PC-3 (cell line): Measurements from ENCODE around the gene TMEM271. TPM values are rescaled to one million over a fixed set of nuclear protein-coding genes. Genes with fewer than 3 reads are reported as not detected.

Experiments
- ATAC-seq: fragments of 200-7000 bp; cut with Tn5 transposase; 2 replicates; pipeline ENCODE4 v1.9.1; 2020; ENCODE audit warnings: mild to moderate bottlenecking, moderate library complexity
- BruUV-seq: library from RNA; stranded (reverse); fragments of 400-500 nt; replicated peaks from 2 replicates; lab custom pipeline; 2021; lab: Mats Ljungman, UMichigan
- CTCF ChIA-PET: fragments of 300-600 bp; sonication (Branson Sonifier 250); formaldehyde crosslinking; loops from one replicate; lab custom pipeline; 2022; ENCODE audit warnings: antibody characterized with exemption; lab: Charles Lee
- POLR2A ChIA-PET: fragments of 300-600 bp; sonication (Branson Sonifier 250); formaldehyde crosslinking; loops from one replicate; lab custom pipeline; 2022; ENCODE audit warnings: antibody characterized with exemption; ENCODE audit not compliant: unreplicated experiment; lab: Charles Lee
- DNase-seq: peaks from one replicate; pipeline ENCODE4 v3.0.0-alpha.2; 2015
- H2AFZ ChIP-seq: fragments of 300-600 bp; sonication (generic); 2 replicates; pipeline ENCODE4 v1.6.0; 2016; ENCODE audit warnings: antibody characterized with exemption, low read length
- H3F3A ChIP-seq: fragments of 300-600 bp; sonication (generic); one replicate; pipeline ENCODE4 v1.6.0; 2017; ENCODE audit warnings: antibody characterized with exemption, low read length, control low read depth, mild to moderate bottlenecking; ENCODE audit not compliant: unreplicated experiment
- H3K27ac ChIP-seq: fragments of 300-600 bp; sonication (generic); 2 replicates; pipeline ENCODE4 v1.5.1; 2016; ENCODE audit warnings: mild to moderate bottlenecking, low read length
- H3K27me3 ChIP-seq: fragments of 300-600 bp; sonication (generic); 2 replicates; pipeline ENCODE4 v1.6.1; 2016; ENCODE audit warnings: low read length, mixed read lengths
- H3K36me3 ChIP-seq: fragments of 300-600 bp; sonication (generic); 2 replicates; pipeline ENCODE4 v1.6.1; 2016; ENCODE audit warnings: low read depth, mixed run types, low read length, mixed read lengths
- H3K4me1 ChIP-seq: fragments of 300-600 bp; sonication (generic); 2 replicates; pipeline ENCODE4 v1.5.1; 2016; ENCODE audit warnings: low read length; ENCODE audit not compliant: insufficient read depth
- H3K4me2 ChIP-seq: fragments of 300-600 bp; sonication (generic); 2 replicates; pipeline ENCODE4 v1.6.0; 2016; ENCODE audit warnings: low read length
- H3K4me3 ChIP-seq: fragments of 300-600 bp; sonication (generic); 2 replicates; pipeline ENCODE4 v1.5.1; 2016; ENCODE audit warnings: mild to moderate bottlenecking, low read length, mixed read lengths
- H3K79me2 ChIP-seq: fragments of 300-600 bp; sonication (generic); 2 replicates; pipeline ENCODE4 v1.6.1; 2017; ENCODE audit warnings: low read length, mixed read lengths
- H3K9ac ChIP-seq: fragments of 300-600 bp; sonication (generic); 2 replicates; pipeline ENCODE4 v1.6.0; 2016; ENCODE audit warnings: mild to moderate bottlenecking, low read length
- H3K9me2 ChIP-seq: fragments of 300-600 bp; sonication (generic); replicated peaks from 2 replicates; pipeline ENCODE4 v1.6.1; 2016; ENCODE audit warnings: mixed run types, low read length, mixed read lengths
- H3K9me3 ChIP-seq: fragments of 300-600 bp; sonication (generic); 2 replicates; pipeline ENCODE4 v1.6.1; 2016; ENCODE audit warnings: low read length, mixed read lengths
- H4K20me1 ChIP-seq: fragments of 300-600 bp; sonication (generic); 2 replicates; pipeline ENCODE4 v1.6.1; 2016; ENCODE audit warnings: low read length, mixed read lengths
- CTCF ChIP-seq: fragments of 300-600 bp; sonication (generic); conservative IDR thresholded peaks from 2 replicates; pipeline ENCODE4 v1.5.1; 2017; ENCODE audit warnings: antibody characterized with exemption, low read depth, mild to moderate bottlenecking, low read length
- EZH2 ChIP-seq: fragments of 300-600 bp; sonication (generic); IDR thresholded peaks from one replicate; pipeline ENCODE4 v1.6.1; 2017; ENCODE audit warnings: antibody characterized with exemption, mild to moderate bottlenecking, low read length; ENCODE audit not compliant: unreplicated experiment
- EZH2phosphoT487 ChIP-seq: fragments of 300-600 bp; sonication (generic); IDR thresholded peaks from 2 replicates; pipeline ENCODE4 v1.6.1; 2018; ENCODE audit warnings: mild to moderate bottlenecking, antibody characterized with exemption, low read length, borderline replicate concordance
- intact Hi-C: fragments of 100-400 bp; cut with micrococcal nuclease; formaldehyde crosslinking; loops from 2 replicates; pipeline ENCODE4 v1.9.0; 2023
- total RNA-seq: library from RNA; depleted of rRNA; stranded (reverse); fragments of >200 nt; gene quantifications from 2 replicates; pipeline ENCODE4 v1.2.3, GENCODE V29; 2014

Gene TMEM271
- total RNA-seq, 1 experiment from 2014 or later = not detected

DNA sequence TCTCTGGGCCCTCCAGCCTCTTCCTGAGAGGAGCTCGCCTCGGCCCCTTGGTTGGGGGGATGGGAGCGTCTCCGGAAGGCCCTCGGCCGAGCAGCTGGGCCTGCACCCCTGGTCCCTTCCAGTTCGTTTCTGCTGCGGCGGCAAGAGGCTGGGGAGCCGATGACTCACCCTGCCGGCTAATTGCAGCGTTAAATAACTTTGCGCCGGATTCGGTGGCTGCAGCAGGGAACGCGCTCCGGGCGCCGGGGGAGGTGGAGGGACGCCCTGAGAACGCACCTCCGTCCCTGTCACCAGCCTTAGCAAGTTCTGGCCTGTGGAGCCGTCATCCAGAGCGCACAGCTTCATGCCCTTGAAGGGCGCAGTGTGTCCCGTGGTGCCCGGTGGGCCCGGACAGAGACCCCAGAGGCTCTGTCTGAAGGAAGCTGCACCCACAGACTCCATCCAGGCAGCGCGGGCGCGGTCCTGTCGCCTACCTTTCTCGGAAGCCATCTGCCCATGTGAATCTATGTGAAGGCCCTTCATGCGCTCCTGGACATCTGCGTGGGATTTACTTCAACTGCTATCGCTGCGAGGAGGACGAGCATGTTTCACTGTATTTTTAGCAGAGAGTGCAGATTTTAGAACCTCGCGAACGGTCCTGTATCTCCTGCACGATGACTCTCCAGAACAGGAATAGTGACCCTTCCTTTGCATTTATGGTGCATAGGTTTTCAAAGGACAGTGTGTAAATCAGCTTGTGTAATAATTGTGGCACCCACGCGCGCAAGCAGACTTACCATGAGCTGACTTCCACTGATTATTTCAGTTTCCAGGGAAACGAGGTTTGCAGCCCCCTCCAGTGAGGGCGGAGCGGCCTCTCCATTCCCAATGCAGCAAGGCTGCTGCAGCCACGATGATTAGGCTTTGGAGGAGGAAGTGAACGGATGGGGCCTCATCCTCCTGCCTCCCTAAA is 1.7 kb upstream of the TMEM271 start:
- Histone ChIP-seq H3F3A (no peaks in the 10 kb centered on the region), H3K4me3 (no peak overlapping the region), H3K9ac (no peak overlapping the region), H4K20me1 (no peaks in the 10 kb centered on the region), H2AFZ (no peak overlapping the region), H3K36me3 (no peaks in the 10 kb centered on the region), H3K79me2 (no peaks in the 10 kb centered on the region), H3K9me2 (no peaks in the 10 kb centered on the region), H3K27me3 (peaks cover 15% of the 10 kb centered on the region), H3K27ac (no peak overlapping the region), H3K9me3 (no peaks in the 10 kb centered on the region), H3K4me2 (no peak overlapping the region), H3K4me1 (no peaks in the 10 kb centered on the region)
- no TSS peak for BruUV-seq
- CTCF ChIA-PET = no interaction called here
- ATAC-seq = no peak
- TF ChIP-seq CTCF (no peak), EZH2phosphoT487 (no peak), EZH2 (no peak)
- POLR2A ChIA-PET = no interaction called here
- intact Hi-C loops = no loop called here
- no peak for DNase-seq

DNA sequence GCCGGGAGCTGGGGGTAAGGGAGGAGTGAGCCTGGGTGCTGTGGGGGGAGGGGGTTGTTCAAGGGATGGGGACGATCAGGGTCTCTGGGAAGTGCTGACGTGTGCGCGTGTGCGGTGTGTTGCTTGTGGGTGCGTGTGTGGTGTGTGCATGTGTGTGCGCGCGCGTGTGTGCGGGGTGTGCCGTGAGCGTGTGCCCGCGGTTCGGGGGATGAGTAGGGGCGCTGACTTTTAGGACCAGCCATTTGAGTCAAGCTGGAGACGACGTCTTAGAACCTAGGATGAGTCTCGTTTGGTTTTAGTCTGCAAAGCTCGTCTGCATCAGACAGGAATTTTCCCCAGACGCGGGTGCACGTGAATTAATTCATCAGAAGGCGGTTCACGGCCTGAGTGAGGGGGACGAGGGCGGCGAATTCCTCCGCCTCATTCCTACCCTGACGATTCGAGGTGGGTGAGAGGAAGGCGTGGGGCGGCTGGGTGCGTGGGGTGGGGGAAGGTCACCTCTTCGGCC is 950 bp upstream of the TMEM271 start:
- Histone ChIP-seq H3K9me2 (no peaks in the 10 kb centered on the region), H3K4me2 (no peak overlapping the region), H3K36me3 (no peaks in the 10 kb centered on the region), H3K4me1 (no peaks in the 10 kb centered on the region), H3K27ac (no peak overlapping the region), H3F3A (no peaks in the 10 kb centered on the region), H3K27me3 (peaks cover 13% of the 10 kb centered on the region), H3K79me2 (no peaks in the 10 kb centered on the region), H3K9ac (no peak overlapping the region), H2AFZ (no peak overlapping the region), H4K20me1 (no peaks in the 10 kb centered on the region), H3K4me3 (no peak overlapping the region), H3K9me3 (no peaks in the 10 kb centered on the region)
- no TSS peak for BruUV-seq
- ATAC-seq (no peak), DNase-seq (no peak)
- intact Hi-C loops = no loop called here
- ChIA-PET CTCF (no interaction called here), POLR2A (no interaction called here)
- TF ChIP-seq EZH2 (no peak), EZH2phosphoT487 (no peak), CTCF (no peak)
